ENCODE measurements around the gene DPPA5.
"Not testable (repeated sequence)": the region's sequence is repeated elsewhere in the genome, so short reads cannot be mapped to it uniquely, and the experiment has no call there.

DPPA5 gene

DNA sequence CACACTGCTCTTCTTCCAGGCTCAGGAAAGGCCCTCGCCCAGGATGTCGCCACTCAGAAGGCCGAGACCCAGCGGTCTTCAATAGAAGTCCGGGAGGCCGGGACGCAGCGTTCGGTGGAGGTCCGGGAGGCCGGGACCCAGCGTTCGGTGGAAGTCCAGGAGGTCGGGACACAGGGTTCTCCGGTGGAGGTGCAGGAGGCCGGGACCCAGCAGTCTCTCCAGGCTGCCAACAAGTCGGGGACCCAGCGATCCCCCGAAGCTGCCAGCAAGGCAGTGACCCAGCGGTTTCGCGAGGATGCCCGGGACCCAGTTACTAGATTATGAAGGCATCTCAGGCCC, 9.4 kb upstream of the DPPA5 start:
- no peak for DNase-seq

DNA sequence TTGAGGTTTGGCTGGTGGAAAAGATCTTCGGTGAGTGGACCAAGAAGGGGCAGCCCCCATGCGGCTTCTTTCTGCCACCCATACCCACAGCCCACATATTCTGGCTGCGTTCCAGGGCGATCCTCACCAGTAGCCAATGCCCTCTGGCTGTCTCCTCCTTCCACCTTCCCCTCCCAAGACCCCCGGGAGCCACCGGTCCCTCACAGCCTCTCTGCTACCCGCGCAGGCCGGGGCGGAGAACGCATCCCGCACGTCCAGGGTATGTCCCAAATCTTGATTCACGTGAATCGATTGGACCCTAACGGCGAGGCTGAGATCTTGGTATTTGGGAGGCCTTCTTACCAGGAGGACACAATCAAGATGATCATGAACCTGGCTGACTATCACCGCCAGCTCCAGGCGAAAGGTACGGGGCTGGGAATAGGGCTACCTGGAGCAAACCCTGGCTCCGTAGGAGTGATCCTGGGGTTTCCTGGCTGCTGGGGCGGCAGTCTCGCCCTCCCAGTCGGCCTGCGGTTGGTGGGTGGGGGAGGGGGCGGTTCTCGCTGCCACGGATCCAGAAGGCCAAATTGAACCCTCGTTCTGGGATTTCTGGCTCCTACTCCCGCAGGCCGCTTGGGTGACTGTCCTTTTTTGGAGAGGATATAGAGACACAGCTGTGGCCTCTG, 8.9 kb upstream of the DPPA5 start:
- no peak for DNase-seq

DNA sequence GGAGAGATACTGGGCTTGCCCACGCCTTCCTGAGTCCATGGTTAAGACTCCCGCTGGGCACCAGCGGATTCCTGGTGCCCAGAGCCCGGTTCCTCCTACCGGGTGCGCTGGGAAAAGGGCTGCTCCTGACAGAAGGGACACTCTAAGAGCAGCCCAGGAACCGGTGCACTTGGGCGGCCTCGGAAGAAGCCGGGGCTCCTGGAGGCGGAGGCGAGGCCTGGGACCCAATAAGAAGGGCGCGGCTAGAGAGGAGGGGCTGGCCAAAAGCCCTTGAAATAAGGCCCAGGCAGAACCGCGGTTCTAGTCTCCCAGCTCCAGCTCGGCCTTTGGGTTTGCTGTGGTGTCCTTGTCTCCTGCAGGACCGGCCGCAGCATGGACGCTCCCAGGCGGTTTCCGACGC, 8.3 kb upstream of the DPPA5 start, which contains the start of gene KHDC3L:
TSS of gene KHDC3L (plus strand) at position 301 of the 400 bp plus-strand sequence. CDS start at position 373, 72 bp downstream.
- no peak for DNase-seq

DNA sequence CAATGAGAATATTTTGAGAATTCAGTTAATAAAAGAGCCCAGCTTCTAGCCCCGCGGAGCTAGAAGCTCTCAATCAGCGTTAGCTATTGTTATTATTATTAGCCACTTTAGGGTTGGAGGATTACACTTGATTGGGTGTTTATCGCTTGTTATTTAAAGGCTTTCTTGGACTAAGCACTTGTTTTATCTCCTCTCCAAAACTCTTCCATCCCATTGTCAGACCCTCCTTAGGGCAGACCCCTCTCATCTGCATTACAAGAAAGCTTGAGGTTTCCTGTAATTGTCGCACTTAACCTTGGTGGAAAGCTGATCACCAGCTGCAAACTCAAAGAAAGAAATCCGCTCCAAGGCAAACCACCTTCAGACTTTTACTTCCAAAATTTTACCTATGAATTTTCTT, 4.8 kb downstream of the DPPA5 start:
- DNase-seq: no peak

DNA sequence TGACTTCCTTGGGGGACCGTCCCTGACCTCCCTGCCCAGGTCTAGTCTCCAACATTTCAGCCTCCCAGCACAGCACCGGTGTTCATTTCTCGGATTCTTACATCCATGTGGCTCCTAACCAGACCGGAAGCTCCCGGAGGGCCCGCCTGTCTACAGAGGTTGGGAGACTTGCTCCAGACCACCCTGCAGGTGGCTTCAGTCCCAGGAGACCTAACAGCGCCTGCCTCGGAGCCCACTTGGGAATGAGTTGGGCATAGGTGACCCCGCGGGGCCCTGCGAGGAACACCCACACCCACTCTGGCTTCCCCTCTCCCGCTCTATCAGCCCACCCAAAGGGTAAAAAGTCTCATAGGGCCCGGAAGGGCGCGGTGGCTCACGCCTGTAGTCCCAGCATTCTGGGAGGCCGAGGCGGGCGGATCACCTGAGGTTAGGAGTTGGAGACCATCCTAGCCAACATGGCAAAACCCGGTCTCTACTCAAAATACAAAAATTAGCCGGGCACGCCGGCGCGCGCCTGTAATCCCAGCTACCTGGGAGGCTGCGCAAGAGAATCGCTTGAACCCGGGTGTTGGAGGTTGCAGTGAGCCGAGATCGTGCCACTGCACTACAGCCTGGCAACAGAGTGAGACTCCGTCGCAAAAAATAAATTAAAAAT, 5.4 kb downstream of the DPPA5 start:
- DNase-seq: no peak

DNA sequence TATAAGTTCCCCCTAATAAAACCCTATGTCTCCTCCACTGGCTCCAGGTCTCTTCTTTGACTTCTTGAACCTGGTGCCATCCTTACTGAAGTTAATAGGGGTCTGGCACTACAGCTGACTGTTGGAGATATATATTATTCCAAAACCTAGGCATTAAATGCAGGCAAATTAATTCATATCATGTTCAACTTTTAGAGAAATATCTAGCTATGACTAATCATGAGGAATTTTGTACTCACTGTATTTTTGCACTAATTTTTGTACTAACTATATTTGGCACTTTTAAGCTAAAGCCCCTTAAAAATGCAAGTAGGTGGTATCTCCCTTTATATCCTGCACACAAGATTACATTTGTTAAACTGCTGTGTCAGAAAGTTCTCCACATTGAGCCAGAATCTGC, 10.9 kb downstream of the DPPA5 start:
- no peak for DNase-seq

DNA sequence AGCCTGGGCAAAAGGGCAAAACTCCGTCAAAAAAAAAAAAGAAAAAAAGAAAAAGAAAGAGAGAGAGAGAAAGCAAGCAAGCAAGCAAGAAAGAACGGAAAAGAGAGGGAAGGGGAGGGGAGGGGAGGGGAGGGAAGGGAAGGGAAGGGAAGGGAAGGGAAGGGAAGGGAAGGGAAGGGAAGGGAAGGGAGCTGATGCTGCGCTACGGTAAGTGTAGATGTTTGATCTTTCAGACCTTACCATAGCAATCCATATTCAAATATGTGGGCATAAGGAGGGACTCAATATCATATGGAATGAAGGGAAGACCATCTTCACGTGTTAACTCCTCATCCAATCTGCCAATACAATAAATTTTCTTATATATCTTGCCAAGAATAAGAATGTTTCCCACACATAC, 11.9 kb downstream of the DPPA5 start:
- DNase-seq: no peak

DNA sequence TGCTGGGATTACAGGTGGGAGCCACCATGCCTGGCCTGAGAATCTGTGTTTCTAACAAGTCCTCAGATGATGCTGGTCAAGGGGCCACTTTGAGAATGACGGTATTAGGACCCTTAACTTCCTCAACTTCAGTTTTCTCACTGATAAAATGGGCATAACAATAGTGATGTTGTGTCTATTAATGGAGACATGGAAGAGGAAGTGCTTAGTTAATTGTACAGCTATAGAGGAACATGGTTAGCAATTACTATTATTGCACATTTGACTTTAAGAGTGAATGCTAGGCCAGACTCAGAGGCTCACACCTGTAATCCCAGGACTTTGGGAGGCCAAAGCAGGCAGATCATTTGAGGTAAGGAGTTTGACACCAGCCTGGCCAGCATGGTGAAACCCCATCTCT, 12.7 kb downstream of the DPPA5 start:
- DNase-seq: no peak

DNA sequence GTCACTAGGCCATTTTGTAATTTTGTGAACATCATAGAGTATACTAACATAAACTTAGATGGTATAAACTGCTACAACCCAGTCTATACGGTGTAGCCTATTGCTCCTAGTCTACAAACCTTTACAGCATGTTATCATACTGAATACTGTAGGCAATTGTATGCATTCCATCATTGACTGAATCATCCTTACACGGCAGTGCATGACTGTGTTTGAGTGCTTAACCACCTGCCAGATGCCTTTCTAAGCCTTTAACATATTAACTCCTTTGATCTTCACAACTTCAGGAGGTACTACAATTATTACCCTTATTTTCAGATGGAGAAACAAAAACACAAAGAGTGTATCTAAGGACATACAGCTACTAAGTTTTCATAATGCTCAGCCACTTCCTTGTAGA, 14.0 kb downstream of the DPPA5 start:
- no peak for DNase-seq

DNA sequence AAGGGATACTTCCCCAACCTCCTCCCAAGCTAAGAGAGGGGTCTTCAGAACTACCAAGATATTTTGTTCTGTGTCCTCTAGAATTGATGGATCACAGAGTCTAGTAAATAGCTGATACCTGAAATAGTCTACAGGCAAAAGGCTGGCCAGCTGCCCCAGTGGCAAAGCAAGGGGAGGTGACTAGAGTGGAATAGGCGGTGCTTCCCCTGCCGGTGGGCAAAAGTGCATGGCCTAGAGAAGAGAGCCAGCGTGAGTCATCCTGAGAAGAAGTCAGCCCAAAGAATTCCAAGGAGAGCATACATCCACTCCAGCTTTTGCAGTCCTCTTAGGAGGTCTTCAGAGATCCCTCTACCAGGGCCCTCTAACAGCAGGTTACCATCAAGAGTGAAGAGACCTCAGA, 14.7 kb downstream of the DPPA5 start:
- no peak for DNase-seq

DNA sequence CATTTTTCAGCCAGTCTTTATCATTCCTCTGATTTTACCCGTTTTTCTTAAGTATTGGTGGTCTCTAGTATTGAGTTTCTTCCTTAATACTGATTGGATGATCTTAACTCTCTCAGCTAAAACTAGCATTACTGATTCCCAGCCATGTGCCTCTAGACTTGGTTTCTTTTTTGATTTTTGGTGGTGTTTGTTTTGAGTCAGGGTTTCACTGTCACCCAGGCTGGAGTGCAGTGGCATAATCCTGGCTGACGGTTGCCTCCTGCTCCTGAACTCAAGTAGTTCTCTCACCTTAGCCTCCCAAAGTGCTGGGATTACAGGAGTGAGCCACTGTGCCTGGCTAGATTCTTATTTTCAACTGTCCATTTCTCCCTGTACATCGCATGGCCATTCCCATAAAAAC, 24.9 kb downstream of the DPPA5 start:
- DNase-seq: no peak

DNA sequence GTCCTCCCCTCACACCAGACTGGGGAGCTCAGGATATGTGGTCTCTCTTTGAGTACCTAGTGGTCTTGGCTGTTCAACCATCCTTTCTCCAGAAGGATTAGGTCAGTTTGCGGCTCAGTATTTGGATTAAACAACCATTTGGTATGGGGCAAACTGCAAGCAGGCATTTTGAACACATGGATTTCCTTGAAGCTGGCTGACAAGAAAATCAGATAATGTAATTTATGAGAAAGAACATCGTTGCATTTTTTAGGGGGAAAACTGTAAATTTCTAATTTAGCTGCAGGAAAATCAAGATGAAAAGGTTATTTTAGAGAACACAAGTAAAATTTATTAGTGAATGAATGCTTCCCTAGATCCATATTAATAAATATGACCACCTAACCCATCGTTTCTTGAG, 25.3 kb downstream of the DPPA5 start:
- no peak for DNase-seq

DNA sequence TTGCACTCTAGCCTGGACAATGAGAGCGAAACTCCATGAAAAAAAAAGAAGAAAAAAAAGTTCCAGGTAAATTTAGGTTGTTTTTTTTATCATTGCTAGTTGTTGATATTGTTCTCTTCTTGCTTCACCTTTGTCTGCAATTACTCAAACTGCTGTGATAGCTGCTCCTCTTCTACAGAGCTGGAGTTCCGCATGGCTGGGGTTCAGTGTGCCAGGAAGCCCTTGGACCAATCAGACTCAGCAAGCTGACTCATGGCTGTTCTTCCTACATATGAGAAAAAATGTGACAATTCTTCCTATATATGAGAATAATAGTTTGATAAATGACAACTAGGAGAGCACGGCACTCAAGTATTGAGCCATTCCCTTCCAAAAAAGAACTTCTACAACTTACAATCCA, 28.4 kb downstream of the DPPA5 start:
- DNase-seq: no peak

DNA sequence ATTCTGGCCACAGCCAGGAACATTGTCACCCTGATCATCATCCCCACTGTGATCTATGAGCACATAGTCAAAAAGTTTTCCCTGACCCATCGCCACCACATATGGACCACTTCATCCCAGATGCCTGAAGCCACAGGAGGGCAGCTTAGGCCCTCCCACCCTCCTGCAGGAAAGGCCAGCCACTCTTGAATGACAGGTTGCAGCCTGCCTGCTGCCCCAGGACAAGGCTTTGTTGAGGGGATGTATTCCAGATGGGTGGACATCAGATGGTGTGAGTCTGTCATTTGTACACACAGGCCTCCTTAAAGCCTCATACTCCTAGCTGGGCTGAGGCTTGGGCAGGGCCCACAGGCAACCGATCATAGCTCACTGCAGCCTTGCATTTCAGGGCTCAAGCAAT, 30.8 kb downstream of the DPPA5 start:
- no peak for DNase-seq

DNA sequence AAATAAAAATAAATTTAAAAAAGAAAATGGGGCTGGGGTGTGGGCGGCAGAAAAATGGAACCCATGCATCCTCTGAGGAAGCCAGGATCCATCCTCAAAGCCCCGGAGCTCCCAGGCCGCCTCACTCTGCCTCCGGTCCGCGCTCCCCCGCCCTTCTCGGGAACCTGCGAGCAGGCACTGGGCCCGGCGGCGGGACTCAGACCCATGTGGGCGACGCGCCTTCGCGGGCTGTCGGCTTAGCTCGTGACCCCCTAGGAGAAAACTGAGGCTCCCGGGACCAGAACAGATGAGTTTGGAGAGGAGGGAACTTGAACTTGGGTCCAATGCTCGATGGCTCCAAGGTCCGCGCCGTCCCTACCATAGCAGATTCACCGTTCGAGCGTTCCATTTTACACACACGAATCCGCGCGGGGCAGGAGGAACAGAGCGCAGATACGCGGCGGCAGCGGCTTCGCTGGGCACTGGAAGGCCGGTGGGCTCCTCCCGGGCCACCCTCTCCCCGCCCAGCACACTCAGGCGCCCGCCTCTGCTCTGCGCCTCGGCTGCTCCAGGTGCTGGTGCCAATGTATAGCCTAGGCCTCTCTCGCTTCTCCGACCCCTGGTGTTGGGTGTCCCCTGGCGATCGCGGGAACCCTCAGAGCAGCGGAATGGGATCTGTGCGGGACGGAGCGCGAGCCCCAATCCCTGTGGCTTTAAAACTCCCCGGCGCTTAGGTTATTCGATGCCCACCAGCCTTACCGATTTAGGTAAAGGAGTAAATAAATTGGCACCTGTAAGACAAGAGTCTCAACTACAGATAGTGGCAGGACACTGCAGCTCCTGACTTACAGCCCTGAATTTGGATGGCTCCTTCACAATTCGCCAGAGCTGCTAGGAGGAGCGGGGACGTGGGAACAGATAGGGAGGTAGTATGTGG, 39.2 kb downstream of the DPPA5 start:
- no peak for DNase-seq

DNA sequence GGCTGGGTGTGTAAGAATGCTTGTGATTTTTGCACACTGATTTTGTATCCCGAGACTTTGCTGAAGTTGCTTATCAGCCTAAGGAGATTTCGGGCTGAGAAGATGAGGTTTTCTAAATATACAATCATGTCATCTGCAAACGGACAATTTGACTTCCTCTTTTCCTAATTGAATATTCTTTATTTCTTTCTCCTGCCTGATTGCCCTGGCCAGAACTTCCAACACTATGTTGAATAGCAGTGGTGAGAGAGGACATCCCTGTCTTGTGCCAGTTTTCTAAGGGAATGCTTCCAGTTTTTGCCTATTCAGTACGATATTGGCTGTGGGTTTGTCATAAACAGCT, 43.6 kb downstream of the DPPA5 start:
- DNase-seq: not testable (repeated sequence)

DNA sequence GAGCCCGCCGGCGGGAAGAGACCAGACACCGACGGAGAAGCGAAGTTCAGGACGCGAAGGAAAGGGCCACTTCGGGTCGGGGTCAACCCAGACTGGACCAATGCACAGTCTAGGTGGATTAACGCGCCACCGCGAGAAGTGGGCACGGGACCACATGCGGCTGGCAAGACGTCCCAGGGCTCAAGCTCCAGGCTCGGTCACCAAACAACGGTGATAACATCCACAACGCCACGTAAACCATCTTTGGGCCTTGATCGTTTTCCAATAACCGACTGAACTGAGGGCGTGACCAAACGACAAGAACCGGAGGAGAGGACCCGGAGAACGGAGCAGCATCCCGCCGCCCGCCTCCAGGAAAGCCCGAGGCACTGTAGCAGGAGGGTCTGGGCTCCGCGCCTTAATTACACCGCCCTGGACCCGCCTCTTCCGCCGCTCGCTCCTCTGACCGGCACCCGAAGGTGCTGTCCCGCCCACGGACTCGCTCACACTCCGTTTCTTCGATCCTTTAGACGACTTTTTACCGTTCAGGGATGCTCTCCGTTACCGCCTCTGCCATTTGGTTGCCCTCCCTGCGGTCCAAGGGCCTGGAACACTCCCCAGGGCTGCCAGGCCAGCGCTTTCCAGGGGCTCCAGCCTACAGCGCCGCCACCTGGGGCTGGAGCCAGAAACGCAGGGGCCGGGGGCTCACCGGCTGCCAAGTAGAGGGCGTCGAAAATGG, 44.1 kb downstream of the DPPA5 start:
- no peak for DNase-seq

DNA sequence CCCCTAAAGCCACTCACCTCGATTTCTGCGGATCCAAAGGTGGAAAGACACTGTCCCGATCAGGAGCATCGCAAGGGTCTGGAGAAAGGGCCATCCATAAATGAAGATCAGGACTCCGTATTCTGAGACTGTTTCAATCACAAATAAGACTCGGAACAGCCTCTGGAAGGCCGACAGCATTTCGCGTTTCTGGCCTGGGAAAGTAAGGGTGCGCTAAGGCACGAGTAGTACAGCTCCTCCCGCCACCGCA, 44.6 kb downstream of the DPPA5 start:
- DNase-seq: no peak

DNA sequence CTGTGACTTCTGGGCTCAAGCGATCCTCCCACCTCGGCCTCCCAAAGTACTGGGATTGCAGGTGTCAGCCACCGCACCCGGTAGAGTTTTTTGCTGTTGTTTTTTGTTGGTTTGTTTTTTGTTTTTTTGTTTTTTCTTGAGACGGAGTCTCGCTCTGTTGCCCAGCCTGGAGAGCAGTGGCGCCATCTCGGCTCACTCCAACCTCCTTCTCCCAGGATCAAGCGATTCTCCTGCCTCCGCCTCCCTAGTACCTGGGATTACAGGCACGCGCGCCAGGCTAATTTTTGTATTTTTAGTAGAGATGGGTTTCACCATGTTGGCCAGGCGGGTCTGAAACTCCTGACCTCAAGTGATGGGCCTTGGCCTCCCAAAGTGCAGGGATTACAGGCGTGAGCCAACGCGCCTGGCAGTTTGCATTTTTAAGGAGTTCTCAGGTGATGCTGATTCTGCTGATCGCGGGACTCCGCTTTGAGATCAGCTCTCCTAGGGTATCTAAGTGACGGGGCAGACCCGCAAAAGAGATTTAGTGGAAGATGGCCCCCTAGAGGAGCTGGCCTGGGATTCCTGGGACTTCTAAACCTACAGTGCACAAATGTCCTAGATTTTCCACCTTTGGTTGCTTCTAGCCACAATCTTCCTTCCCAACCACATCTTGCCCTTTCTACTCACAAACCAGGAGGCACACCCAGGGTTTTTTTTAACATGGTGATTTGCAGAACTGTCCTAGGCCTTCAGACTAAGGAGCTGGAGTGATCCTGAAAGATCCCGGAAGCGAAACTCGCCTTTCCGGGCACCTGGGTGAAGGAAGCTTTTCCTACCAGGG, 45.2 kb downstream of the DPPA5 start:
- DNase-seq: no peak

DNA sequence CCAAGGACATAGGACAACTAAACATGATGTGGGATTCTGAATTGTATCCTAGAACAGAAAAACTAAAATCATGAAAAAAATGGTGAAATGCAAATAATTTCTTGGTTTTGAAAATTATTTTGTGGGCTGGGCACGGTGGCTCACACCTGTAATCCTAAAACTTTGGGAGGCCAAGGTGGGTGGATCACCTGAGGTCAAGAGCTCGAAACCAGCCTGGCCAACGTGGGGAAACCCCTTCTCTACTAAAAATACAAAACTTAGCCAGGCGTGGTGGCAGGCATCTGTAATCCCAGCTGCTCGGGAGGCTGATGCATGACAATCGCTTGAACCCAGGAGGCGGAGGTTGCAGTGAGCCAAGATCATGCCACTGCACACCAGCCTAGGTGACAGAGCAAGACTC, 50.3 kb downstream of the DPPA5 start:
- not testable (repeated sequence) for DNase-seq
